Ishikawa (cell line): ENCODE measurements around the gene LAMA3.
A peak's percentile ranks its signal among the peaks of the same experiment; 100 is the strongest.

Experiments used
- CEBPB ChIP-seq: IDR thresholded peaks from 2 replicates; pipeline ENCODE4 v1.6.1; 2012
- CREB1 ChIP-seq: IDR thresholded peaks from 2 replicates; pipeline ENCODE4 v1.6.1; 2012; ENCODE audit warnings: low read depth
- EGR1 ChIP-seq: IDR thresholded peaks from 2 replicates; pipeline ENCODE4 v1.6.1; 2012
- EP300 ChIP-seq: IDR thresholded peaks from 2 replicates; pipeline ENCODE4 v1.6.1; 2012; ENCODE audit warnings: borderline replicate concordance
- FOXM1 ChIP-seq: IDR thresholded peaks from 2 replicates; pipeline ENCODE4 v1.6.1; 2012; ENCODE audit warnings: low read depth, borderline replicate concordance
- MAX ChIP-seq: IDR thresholded peaks from 2 replicates; pipeline ENCODE4 v1.6.1; 2012
- NFIC ChIP-seq: IDR thresholded peaks from 2 replicates; pipeline ENCODE4 v1.6.1; 2012
- RAD21 ChIP-seq: IDR thresholded peaks from 2 replicates; pipeline ENCODE4 v1.6.1; 2012; ENCODE audit warnings: low read depth
- TAF1 ChIP-seq: IDR thresholded peaks from 2 replicates; pipeline ENCODE4 v1.6.1; 2012; ENCODE audit warnings: low read depth, mild to moderate bottlenecking
- TCF12 ChIP-seq: IDR thresholded peaks from 2 replicates; pipeline ENCODE4 v1.6.1; 2012; ENCODE audit warnings: low read depth
- YY1 ChIP-seq: IDR thresholded peaks from 2 replicates; pipeline ENCODE4 v1.6.1; 2012; ENCODE audit warnings: low read depth
- ZBTB7A ChIP-seq: IDR thresholded peaks from 2 replicates; pipeline ENCODE4 v1.6.1; 2012; ENCODE audit warnings: low read depth
- TF ChIP-seq, protein P1 (sequence below): IDR thresholded peaks from 2 replicates; pipeline ENCODE4 v1.6.1; 2012; ENCODE audit warnings: low read depth, mild to moderate bottlenecking
- TF ChIP-seq, protein P2 (sequence below): IDR thresholded peaks from 2 replicates; pipeline ENCODE4 v1.6.1; 2012

The LAMA3 gene

DNA sequence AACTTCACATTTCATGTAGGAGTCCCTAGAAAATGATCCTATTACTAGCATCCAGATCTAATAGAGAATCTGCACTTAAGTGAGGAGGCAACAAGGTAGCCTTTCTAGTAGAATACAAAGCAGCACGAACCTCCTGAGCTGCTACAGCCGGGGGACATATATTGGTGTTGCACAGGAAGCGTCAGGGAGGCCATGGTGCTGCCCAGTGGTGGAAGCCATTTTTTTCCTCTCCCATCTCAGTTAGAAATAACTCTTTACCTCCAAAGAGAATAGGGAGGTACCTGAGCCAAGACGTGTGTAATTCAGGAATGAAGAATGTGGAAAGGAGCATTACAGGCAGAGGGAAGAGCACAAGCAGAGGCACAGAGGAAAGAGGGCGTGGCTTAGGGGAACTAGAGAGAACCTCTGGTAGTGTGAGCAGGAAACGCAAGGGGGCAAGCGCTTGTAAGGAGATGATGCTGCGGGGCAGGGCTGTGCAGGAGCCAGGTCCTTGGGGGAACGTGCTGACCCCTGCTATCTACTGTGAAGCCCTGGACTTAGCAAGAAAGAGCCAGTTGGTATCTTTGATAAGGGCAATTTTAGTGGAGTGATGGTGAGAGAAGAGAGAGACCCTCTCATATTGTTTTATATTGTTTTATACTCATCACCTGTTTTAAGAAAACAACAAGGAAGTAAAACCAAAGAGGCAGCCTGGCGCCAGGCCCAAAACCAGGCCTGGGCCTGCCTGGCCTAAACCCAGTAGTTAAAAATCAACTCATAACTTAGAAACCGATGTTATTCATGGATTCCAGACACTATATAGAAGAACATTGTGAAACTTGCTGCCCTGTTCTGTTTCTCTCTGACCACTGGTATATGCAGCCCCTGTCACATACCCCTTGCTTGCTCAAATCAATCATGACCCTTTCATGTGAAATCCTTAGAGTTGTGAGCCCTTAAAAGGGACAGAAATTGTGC is 275.3 kb downstream of the LAMA3 start:
- TF ChIP-seq RAD21 (no peak), YY1 (peak; percentile 83)

- TF ChIP-seq CREB1: no peak
- TF ChIP-seq, protein P1, sequence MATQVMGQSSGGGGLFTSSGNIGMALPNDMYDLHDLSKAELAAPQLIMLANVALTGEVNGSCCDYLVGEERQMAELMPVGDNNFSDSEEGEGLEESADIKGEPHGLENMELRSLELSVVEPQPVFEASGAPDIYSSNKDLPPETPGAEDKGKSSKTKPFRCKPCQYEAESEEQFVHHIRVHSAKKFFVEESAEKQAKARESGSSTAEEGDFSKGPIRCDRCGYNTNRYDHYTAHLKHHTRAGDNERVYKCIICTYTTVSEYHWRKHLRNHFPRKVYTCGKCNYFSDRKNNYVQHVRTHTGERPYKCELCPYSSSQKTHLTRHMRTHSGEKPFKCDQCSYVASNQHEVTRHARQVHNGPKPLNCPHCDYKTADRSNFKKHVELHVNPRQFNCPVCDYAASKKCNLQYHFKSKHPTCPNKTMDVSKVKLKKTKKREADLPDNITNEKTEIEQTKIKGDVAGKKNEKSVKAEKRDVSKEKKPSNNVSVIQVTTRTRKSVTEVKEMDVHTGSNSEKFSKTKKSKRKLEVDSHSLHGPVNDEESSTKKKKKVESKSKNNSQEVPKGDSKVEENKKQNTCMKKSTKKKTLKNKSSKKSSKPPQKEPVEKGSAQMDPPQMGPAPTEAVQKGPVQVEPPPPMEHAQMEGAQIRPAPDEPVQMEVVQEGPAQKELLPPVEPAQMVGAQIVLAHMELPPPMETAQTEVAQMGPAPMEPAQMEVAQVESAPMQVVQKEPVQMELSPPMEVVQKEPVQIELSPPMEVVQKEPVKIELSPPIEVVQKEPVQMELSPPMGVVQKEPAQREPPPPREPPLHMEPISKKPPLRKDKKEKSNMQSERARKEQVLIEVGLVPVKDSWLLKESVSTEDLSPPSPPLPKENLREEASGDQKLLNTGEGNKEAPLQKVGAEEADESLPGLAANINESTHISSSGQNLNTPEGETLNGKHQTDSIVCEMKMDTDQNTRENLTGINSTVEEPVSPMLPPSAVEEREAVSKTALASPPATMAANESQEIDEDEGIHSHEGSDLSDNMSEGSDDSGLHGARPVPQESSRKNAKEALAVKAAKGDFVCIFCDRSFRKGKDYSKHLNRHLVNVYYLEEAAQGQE: no peak
- TF ChIP-seq ZBTB7A: no peak
Measured at GRCh38 chr18:23966909-23967308, 277.7 kb downstream of the LAMA3 start.

- no peak for TF ChIP-seq YY1
- TF ChIP-seq EGR1: no peak
Measured at GRCh38 chr18:23967321-23968089, 278.3 kb downstream of the LAMA3 start.

GRCh38 chr18:23968638-23969604 is 279.7 kb downstream of the LAMA3 start:
- no peak for TF ChIP-seq EP300
- no peak for TF ChIP-seq FOXM1
- no peak for TF ChIP-seq MAX
- TF ChIP-seq TAF1: no peak
- no peak for TF ChIP-seq RAD21
- no peak for TF ChIP-seq ZBTB7A
- no peak for TF ChIP-seq CEBPB
- no peak for TF ChIP-seq TCF12
- no peak for TF ChIP-seq NFIC
- TF ChIP-seq, protein P2, sequence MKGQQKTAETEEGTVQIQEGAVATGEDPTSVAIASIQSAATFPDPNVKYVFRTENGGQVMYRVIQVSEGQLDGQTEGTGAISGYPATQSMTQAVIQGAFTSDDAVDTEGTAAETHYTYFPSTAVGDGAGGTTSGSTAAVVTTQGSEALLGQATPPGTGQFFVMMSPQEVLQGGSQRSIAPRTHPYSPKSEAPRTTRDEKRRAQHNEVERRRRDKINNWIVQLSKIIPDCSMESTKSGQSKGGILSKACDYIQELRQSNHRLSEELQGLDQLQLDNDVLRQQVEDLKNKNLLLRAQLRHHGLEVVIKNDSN: no peak
- no peak for TF ChIP-seq CREB1
- TF ChIP-seq, protein P1: no peak
- TF ChIP-seq YY1: no peak

DNA sequence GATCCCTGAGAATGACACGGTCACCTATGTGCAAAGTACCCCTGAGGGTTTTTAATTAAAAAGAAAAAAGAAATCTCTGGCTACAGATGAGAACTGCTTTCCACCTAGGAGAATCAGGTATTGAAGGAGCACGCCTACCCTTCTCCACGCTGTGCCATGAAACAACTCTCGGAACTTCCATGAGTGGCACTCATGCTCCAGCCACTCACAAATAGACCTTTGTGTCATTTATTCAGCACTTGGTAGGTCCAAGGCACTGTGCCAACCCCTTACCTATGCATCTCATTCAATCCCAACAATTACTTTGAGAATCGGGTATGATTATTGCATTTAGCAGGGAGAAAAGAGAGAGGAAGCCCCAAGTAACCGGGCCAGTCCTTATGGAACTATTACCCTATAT is 280.4 kb downstream of the LAMA3 start:
- TF ChIP-seq, protein P1: no peak
- TF ChIP-seq EP300: no peak
